IPS DF 4.7 (cell line): ENCODE results near the gene ATP6V1C2.

ENCODE experiments used
- DNase-seq: peaks from one replicate; pipeline ENCODE4 v3.0.0-alpha.2; 2013; ENCODE audit warnings: low spot score; ENCODE audit errors: extremely low read depth

The ATP6V1C2 gene

DNA sequence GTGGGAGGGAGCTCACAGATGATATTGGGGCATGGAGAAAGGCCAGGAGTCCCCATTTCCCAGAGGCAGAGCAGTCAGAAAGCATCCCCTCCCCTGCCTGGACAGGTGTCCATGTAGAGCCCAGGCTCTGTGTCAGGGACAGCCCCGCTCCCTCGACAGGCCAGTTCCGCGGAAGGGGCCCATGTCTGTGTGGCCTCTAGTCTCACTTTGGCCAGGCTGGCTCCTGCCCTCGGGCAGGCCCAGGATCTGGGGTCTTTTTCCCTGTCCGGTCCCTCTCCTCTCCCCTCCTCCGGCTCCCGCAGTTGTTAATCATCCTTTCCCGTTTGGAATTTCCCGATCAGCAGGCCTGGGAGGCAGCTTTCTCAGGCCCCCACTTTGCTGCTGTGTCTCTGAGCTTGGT is 111.6 kb downstream of the ATP6V1C2 start:
- no peak for DNase-seq

- no peak for DNase-seq
Measured at GRCh38 chr2:10834068-10834655, 112.7 kb downstream of the ATP6V1C2 start.
